Panc1 (cell line): Measurements from ENCODE around the gene ATP1B4. TPM values are rescaled to one million over a fixed set of nuclear protein-coding genes. Genes with fewer than 3 reads are reported as not detected.

Experiments used
- ATAC-seq: fragments of 200-7000 bp; cut with Tn5 transposase; 2 replicates; pipeline ENCODE4 v1.9.1; 2020; ENCODE audit warnings: mild to moderate bottlenecking, moderate library complexity
- BruUV-seq: library from RNA; stranded (reverse); fragments of 400-500 nt; replicated peaks from 2 replicates; lab custom pipeline; 2021; lab: Mats Ljungman, UMichigan
- CTCF ChIA-PET: fragments of 300-600 bp; sonication (Branson Sonifier 250); formaldehyde crosslinking; loops from one replicate; lab custom pipeline; 2022; ENCODE audit warnings: antibody characterized with exemption; lab: Charles Lee
- POLR2A ChIA-PET: fragments of 300-600 bp; sonication (Branson Sonifier 250); formaldehyde crosslinking; loops from one replicate; lab custom pipeline; 2022; ENCODE audit warnings: antibody characterized with exemption; lab: Charles Lee
- DNase-seq: peaks from one replicate; pipeline ENCODE4 v3.0.0-alpha.2; 2010; ENCODE audit warnings: low read depth, low spot score
- H3K27ac ChIP-seq: 2 replicates; pipeline ENCODE4 v1.5.1; 2011; ENCODE audit warnings: mild to moderate bottlenecking, low read length, inconsistent platforms
- H3K27me3 ChIP-seq: fragments of 200-500 bp; sonication (Bioruptor generic); 2 replicates; pipeline ENCODE4 v1.6.0; 2014; ENCODE audit warnings: low read length, inconsistent platforms; ENCODE audit not compliant: control insufficient read depth, insufficient read depth
- H3K36me3 ChIP-seq: fragments of 200-500 bp; sonication (Bioruptor generic); 2 replicates; pipeline ENCODE4 v1.5.1; 2014; ENCODE audit warnings: inconsistent platforms, mild to moderate bottlenecking, low read length, moderate library complexity; ENCODE audit not compliant: control insufficient read depth, insufficient read depth
- H3K4me1 ChIP-seq: 2 replicates; pipeline ENCODE4 v1.5.1; 2011; ENCODE audit warnings: inconsistent platforms, mild to moderate bottlenecking, low read length, moderate library complexity; ENCODE audit not compliant: control insufficient read depth, insufficient read depth
- H3K4me3 ChIP-seq, 2 experiments: 2 replicates each; pipeline ENCODE4 v1.5.1; 2011 to 2012; ENCODE audit warnings: low read depth in 2 of 2, low read length in 2 of 2, mild to moderate bottlenecking in 2 of 2, inconsistent platforms in 1 of 2, moderate library complexity in 1 of 2
- H3K9me3 ChIP-seq: fragments of 200-500 bp; sonication (Bioruptor generic); 2 replicates; pipeline ENCODE4 v1.5.1; 2014; ENCODE audit warnings: low read depth, mild to moderate bottlenecking, inconsistent platforms, low read length, moderate library complexity; ENCODE audit not compliant: control insufficient read depth, insufficient read depth
- POLR2AphosphoS5 ChIP-seq: IDR thresholded peaks from 2 replicates; pipeline ENCODE4 v1.6.1; 2012; ENCODE audit warnings: mild to moderate bottlenecking, low read depth, low read length, moderate library complexity
- SIN3A ChIP-seq: IDR thresholded peaks from 2 replicates; pipeline ENCODE4 v1.6.1; 2012; ENCODE audit warnings: low read depth, mild to moderate bottlenecking, low read length, moderate library complexity, borderline replicate concordance; ENCODE audit not compliant: insufficient read depth
- TCF7L2 ChIP-seq: IDR thresholded peaks from 2 replicates; pipeline ENCODE4 v1.6.1; 2011; ENCODE audit warnings: mild to moderate bottlenecking, low read depth, low read length, inconsistent platforms
- in situ Hi-C: cut with HindIII; loops from 2 replicates; pipeline ENCODE4 v1.10.0; 2016; ENCODE audit warnings: low sequenced_read_pairs, low pct_unique_long_range_greater_than_20kb
- intact Hi-C: fragments of 100-400 bp; cut with micrococcal nuclease; formaldehyde crosslinking; loops from one replicate; pipeline ENCODE4 v1.10.0; 2022; ENCODE audit not compliant: unreplicated experiment
- total RNA-seq: library from RNA; stranded (reverse); gene quantifications from one replicate; pipeline ENCODE4 v1.2.1, GENCODE V29; 2021; ENCODE audit not compliant: unreplicated experiment
- TF ChIP-seq, protein P1 (sequence below): fragments of 450-650 bp; IDR thresholded peaks from 2 replicates; pipeline ENCODE4 v1.5.1; 2017; ENCODE audit warnings: mild to moderate bottlenecking
- TF ChIP-seq, protein P2 (sequence below), 2 experiments: IDR thresholded peaks; 2 replicates each; pipeline ENCODE4 v1.6.1; 2011 to 2012; ENCODE audit warnings: low read depth in 2 of 2, control low read depth in 1 of 2, low read length in 1 of 2, mild to moderate bottlenecking in 1 of 2, moderate library complexity in 1 of 2; ENCODE audit not compliant: insufficient read depth in 1 of 2

ATP1B4 gene
- total RNA-seq, 1 experiment from 2014 or later: not detected

DNA sequence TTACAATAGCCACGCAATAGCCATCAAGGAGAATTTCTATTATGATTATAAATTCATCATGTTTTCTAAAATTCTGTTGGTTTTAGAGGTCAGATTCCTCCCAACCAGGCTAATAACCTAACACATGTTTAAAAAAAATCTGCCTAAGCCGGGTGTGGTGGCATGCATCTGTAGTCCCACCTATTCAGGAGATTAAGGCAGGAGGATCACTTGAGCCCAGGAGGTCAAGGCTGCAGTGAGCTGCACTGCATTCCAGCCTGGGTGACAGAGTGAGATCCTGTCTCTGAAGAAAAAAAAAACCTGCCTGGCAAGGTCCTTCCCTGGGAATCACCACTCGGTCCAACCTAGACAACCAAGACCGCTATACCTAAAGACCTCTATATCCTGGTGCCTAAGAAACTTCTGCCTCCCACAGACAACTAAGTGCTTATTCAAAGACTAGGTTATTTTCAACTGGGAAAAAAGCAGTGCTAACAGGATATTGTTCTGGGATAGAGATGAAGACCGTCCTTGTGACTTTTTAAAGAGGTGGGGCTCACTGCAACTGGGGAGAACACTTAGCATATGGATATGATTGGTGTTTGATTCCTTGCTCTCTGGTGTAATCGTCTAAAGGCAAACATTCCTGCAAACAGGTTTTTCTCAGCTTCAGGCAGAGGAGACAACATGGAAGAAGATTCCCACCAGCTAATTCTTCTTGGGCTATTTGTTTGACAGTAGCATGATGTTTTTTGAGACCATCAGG, 18.2 kb downstream of the ATP1B4 start:
- in situ Hi-C loops: no loop called here

DNA sequence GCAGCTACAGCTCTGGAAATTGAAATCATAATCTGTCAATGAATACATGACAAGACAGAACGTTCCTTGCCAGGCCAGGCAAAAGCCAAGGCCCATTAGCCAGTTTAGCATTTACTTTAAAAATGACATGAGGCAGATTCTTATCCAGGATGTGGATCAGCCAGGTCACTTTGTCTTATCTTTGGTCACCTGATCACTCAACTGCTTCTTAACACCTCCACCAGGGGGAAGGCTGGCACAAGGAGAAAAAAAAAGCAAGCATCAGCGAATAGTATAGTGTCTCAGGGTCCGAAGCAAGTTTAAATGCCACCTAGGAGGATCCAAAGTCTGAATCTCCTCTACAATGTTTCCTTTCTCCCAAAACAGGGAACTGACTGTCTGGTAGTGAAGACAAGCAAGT, 18.8 kb downstream of the ATP1B4 start:
- ChIA-PET POLR2A (no interaction called here), CTCF (interaction anchor here (0.7 kb wide), 1 partner anchor 43 kb away, joined by 3 read pairs; no protein-coding TSS in a partner anchor)
- no peaks in the 10 kb centered on the region for H3K4me1 ChIP-seq
- ATAC-seq (peak; percentile 68; the same call in 1 of the 2 replicates), DNase-seq (no peak)
- H3K4me3 ChIP-seq: no peak overlapping the region
- H3K27me3 ChIP-seq: peaks cover 6% of the 10 kb centered on the region; the same call in 1 of the 2 replicates
- H3K27ac ChIP-seq: no peak overlapping the region
- BruUV-seq: no TSS peak
- in situ Hi-C loops (no loop called here), intact Hi-C loops (loop anchor here (5.0 kb wide), 1 partner anchor 72 kb away; no protein-coding TSS in a partner anchor)
- TF ChIP-seq, protein P1, sequence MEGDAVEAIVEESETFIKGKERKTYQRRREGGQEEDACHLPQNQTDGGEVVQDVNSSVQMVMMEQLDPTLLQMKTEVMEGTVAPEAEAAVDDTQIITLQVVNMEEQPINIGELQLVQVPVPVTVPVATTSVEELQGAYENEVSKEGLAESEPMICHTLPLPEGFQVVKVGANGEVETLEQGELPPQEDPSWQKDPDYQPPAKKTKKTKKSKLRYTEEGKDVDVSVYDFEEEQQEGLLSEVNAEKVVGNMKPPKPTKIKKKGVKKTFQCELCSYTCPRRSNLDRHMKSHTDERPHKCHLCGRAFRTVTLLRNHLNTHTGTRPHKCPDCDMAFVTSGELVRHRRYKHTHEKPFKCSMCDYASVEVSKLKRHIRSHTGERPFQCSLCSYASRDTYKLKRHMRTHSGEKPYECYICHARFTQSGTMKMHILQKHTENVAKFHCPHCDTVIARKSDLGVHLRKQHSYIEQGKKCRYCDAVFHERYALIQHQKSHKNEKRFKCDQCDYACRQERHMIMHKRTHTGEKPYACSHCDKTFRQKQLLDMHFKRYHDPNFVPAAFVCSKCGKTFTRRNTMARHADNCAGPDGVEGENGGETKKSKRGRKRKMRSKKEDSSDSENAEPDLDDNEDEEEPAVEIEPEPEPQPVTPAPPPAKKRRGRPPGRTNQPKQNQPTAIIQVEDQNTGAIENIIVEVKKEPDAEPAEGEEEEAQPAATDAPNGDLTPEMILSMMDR: peak; percentile 55
- TF ChIP-seq, protein P2, sequence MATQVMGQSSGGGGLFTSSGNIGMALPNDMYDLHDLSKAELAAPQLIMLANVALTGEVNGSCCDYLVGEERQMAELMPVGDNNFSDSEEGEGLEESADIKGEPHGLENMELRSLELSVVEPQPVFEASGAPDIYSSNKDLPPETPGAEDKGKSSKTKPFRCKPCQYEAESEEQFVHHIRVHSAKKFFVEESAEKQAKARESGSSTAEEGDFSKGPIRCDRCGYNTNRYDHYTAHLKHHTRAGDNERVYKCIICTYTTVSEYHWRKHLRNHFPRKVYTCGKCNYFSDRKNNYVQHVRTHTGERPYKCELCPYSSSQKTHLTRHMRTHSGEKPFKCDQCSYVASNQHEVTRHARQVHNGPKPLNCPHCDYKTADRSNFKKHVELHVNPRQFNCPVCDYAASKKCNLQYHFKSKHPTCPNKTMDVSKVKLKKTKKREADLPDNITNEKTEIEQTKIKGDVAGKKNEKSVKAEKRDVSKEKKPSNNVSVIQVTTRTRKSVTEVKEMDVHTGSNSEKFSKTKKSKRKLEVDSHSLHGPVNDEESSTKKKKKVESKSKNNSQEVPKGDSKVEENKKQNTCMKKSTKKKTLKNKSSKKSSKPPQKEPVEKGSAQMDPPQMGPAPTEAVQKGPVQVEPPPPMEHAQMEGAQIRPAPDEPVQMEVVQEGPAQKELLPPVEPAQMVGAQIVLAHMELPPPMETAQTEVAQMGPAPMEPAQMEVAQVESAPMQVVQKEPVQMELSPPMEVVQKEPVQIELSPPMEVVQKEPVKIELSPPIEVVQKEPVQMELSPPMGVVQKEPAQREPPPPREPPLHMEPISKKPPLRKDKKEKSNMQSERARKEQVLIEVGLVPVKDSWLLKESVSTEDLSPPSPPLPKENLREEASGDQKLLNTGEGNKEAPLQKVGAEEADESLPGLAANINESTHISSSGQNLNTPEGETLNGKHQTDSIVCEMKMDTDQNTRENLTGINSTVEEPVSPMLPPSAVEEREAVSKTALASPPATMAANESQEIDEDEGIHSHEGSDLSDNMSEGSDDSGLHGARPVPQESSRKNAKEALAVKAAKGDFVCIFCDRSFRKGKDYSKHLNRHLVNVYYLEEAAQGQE (IDR thresholded peaks at IDR 0.05; ENCODE audit: insufficient read depth in 1 of 2, low read depth in 2 of 2, low read length in 1 of 2): no peak
- TF ChIP-seq POLR2AphosphoS5: no peak
- no peaks in the 10 kb centered on the region for H3K9me3 ChIP-seq
- H3K36me3 ChIP-seq: no peaks in the 10 kb centered on the region

More for the DNA sequence above, 18.2 kb downstream of the ATP1B4 start:
- H3K27ac ChIP-seq: no peak overlapping the region
- no peaks in the 10 kb centered on the region for H3K4me1 ChIP-seq
- no TSS peak for BruUV-seq
- POLR2A ChIA-PET: no interaction called here
- ATAC-seq (no peak), DNase-seq (no peak)
- CTCF ChIA-PET: no interaction called here
- intact Hi-C loops: loop anchor here (5.0 kb wide), 1 partner anchor 72 kb away; no protein-coding TSS in a partner anchor
- TF ChIP-seq, protein P1: no peak
- TF ChIP-seq TCF7L2: no peak
- TF ChIP-seq POLR2AphosphoS5: no peak
- TF ChIP-seq, protein P2 (IDR thresholded peaks at IDR 0.05; ENCODE audit: insufficient read depth in 1 of 2, low read depth in 2 of 2, low read length in 1 of 2): no peak
- no peak for TF ChIP-seq SIN3A
- peaks cover 6% of the 10 kb centered on the region; the same call in 1 of the 2 replicates for H3K27me3 ChIP-seq
- H3K4me3 ChIP-seq: no peak overlapping the region
- no peaks in the 10 kb centered on the region for H3K36me3 ChIP-seq
- H3K9me3 ChIP-seq: no peaks in the 10 kb centered on the region
